ENCODE measurements around the gene VWA2.

VWA2 gene

DNA sequence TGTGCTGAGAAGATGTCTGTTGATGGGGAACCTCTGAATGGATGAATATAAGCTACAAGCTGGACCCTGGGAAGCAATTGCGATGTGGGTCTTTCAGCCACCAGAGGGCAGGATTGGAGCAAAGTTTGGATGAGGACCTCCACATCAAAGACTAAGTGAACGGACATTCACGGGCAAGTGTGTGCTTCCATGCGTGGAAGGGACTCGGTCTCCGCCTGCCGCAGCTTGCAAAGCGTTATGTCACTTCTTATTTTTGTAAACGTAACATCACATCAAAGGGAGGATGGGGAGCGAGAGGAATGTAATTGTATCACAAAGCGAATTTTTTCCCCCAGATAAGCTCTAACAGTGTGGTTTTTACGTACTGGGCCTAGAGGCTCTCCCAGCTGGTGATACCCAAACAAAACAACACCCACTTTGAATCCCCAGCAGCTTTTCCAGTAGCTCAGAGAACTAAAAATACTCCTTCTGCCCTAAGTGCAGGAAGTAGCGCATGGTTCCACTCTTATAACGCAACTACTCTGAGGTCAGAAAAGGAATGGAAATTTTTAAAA, 65.0 kb downstream of the VWA2 start:
- no peaks in the 10 kb centered on the region for H3K9me3 ChIP-seq (ENCODE audit: control insufficient read depth, low read length)
- peaks cover 9% of the 10 kb centered on the region for H3K4me1 ChIP-seq (ENCODE audit: control insufficient read depth, insufficient read depth, low read length)
- H3K36me3 ChIP-seq (ENCODE audit: control insufficient read depth, insufficient read depth, low read length), result no peaks in the 10 kb centered on the region
- H3K9ac ChIP-seq (ENCODE audit: low read length), result peak overlapping the region; percentile 45
- H3K27me3 ChIP-seq (ENCODE audit: control insufficient read depth, insufficient read depth, low read length), result no peaks in the 10 kb centered on the region
- peak overlapping the region; percentile 52 for H3K4me3 ChIP-seq (ENCODE audit: low read length)

DNA sequence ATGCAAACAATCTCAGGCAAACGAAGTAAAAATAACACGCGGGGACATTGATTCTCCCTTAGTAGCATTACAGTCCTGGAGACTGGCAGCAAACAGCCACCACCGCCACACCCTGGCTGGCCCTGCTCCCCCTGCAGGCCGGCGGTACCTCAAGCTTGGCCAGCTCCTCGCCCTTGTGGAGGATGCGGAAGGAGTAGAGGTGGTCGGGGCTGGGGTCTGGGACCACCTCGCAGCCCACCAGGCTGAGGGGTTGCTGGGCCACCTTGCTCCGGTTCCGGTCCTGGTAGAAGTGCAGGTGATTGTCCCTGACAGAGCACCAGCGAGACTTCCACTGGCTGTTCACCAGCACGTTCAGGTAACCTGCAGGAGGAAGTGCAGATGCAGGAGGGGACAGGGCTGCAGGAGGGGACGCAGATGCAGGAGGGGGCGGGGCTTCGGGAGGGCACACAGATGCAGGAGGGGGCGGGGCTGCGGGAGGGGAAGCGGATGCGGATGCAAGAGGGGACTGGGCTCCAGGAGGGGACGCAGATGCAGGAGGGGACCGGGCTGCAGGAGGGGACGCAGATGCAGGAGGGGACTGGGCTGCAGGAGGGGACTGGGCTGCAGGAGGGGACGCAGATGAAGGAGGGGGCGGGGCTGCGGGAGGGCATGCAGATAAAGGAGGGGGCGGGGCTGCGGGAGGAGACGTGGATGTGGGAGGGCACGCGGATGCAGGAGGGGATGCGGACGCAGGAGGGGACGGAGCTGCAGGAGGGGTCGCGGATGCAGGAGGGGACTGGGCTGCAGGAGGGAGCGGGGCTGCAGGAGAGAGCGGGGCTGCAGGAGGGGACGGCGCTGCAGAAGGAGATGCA, 65.7 kb downstream of the VWA2 start:
- H3K36me3 ChIP-seq (ENCODE audit: control insufficient read depth, insufficient read depth, low read length), result no peaks in the 10 kb centered on the region
- H3K4me3 ChIP-seq (ENCODE audit: low read length), result peak overlapping the region; percentile 52
- peak overlapping the region; percentile 45 for H3K9ac ChIP-seq (ENCODE audit: low read length)
- peaks cover 9% of the 10 kb centered on the region for H3K4me1 ChIP-seq (ENCODE audit: control insufficient read depth, insufficient read depth, low read length)
- H3K9me3 ChIP-seq (ENCODE audit: control insufficient read depth, low read length), result no peaks in the 10 kb centered on the region
- H3K27me3 ChIP-seq (ENCODE audit: control insufficient read depth, insufficient read depth, low read length), result no peaks in the 10 kb centered on the region

DNA sequence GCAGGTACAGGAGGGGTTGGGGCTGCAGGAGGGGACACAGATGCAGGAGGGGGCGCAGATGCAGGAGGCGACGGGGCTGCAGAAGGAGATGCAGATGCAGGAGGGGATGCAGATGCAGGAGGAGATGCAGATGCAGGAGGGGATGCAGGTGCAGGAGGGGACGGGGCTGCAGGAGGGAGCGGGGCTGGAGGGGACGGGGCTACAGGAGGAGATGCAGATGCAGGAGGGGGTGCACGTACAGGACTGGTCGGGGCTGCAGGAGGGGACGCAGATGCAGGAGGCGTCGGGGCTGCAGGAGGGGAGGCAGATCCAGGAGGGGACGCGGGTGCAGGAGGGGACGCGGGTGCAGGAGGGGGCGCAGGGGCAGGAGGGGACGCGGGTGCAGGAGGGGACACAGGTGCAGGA, 66.5 kb downstream of the VWA2 start:
- Histone ChIP-seq H3K9ac (ENCODE audit: low read length) (no peak overlapping the region), H3K9me3 (ENCODE audit: control insufficient read depth, low read length) (no peaks in the 10 kb centered on the region), H3K36me3 (ENCODE audit: control insufficient read depth, insufficient read depth, low read length) (no peaks in the 10 kb centered on the region), H3K4me3 (ENCODE audit: low read length) (no peak overlapping the region), H3K27me3 (ENCODE audit: control insufficient read depth, insufficient read depth, low read length) (no peaks in the 10 kb centered on the region), H3K4me1 (ENCODE audit: control insufficient read depth, insufficient read depth, low read length) (peaks cover 9% of the 10 kb centered on the region)

DNA sequence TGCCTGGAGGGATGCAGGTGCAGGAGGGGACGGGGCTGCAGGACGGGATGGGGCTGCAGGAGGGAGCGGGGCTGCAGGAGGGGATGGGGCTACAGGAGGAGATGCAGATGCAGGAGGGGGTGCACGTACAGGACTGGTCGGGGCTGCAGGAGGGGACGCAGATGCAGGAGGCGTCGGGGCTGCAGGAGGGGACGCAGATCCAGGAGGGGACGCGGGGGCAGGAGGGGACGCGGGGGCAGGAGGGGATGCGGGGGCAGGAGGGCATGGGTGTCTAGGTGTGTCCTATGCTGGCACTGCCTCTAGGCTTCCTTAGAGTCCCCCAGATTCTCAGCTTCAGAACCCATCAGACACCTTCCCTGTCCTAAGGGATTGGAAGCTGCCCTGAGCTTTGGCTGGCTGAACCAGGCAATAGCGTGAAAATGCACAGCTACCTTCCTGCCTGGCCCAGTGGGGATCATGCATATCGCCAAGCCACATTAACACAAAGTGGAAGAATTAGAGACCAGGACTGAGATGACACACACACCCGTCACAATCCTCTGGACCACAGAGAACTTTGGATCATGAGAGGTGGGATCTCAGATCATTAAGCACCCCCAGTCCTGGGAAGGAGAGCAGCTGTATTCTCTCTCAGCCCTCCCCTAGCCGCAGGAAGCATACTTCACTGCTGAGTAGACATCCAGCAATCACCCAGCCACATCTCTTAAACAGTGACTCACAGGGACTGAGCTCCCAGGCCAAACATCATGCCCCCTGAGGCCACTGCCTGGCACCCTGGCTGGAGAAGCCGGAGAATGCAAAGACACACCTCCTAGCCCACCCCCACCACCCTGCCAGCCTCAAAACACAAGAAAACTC, 67.3 kb downstream of the VWA2 start:
- no peaks in the 10 kb centered on the region for H3K27me3 ChIP-seq (ENCODE audit: control insufficient read depth, insufficient read depth, low read length)
- no peaks in the 10 kb centered on the region for H3K9me3 ChIP-seq (ENCODE audit: control insufficient read depth, low read length)
- H3K36me3 ChIP-seq (ENCODE audit: control insufficient read depth, insufficient read depth, low read length), result no peaks in the 10 kb centered on the region
- H3K4me1 ChIP-seq (ENCODE audit: control insufficient read depth, insufficient read depth, low read length), result peaks cover 9% of the 10 kb centered on the region
- H3K9ac ChIP-seq (ENCODE audit: low read length), result no peak overlapping the region
- H3K4me3 ChIP-seq (ENCODE audit: low read length), result no peak overlapping the region

DNA sequence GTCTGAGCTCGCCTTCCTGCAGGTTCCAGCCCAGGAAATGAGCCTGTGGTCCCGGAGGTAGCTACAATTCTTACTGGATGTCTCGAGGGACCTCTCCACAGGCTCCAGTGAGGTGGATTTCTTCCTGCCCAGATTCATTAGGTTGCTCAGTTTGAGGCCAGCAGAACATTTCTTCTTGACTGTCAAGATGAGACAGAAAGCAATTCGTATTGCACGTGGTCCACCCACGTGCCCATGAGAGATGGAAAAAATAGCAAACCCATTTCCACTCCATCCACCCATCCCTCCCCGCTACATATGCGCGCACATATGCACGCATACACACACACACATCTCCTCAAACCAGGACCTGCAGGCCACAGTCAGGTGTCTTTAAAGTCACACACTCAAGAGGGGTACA, 68.7 kb downstream of the VWA2 start:
- peaks cover 9% of the 10 kb centered on the region for H3K4me1 ChIP-seq (ENCODE audit: control insufficient read depth, insufficient read depth, low read length)
- no peaks in the 10 kb centered on the region for H3K27me3 ChIP-seq (ENCODE audit: control insufficient read depth, insufficient read depth, low read length)
- no peaks in the 10 kb centered on the region for H3K9me3 ChIP-seq (ENCODE audit: control insufficient read depth, low read length)
- H3K36me3 ChIP-seq (ENCODE audit: control insufficient read depth, insufficient read depth, low read length), result no peaks in the 10 kb centered on the region
- no peak overlapping the region for H3K9ac ChIP-seq (ENCODE audit: low read length)
- no peak overlapping the region for H3K4me3 ChIP-seq (ENCODE audit: low read length)

DNA sequence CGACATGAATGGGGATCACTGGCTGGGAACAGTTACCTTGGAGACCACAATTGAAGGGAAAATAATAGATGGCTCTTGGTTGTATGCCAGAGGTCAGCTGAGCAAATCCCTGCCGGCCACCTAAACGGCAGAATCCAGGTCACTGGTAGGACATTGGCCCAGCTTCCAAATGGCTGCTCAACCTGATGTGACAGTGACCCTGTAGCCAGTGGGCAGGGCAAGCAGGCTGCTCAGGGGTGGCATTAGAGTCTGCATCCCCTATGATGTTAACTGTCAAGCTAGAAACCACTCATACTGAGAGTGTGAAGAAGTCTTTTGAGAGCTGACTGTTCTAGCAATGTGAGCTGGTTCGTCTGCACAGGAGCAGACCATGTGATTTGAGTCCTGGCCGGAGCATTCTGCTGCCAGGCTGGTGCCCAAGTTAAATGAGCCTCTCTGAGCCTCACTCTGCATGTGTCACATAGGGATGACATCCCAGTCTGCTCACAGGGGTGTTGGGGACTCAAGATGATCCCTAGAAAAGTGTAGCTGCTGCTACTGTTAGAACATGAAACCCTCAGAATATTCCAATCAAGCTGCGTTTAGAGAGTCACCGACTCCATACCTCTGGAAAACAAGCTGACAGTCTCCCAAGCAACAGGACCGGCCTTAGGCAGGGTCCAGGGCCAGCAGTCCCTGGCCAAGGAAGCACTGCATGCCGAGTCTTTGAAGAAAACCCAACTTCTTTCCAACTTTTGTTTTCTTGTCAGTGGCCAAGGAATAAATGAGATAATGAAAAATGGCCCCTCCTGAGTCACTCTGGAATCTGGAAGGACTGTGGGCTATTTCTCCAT, 69.7 kb downstream of the VWA2 start:
- no peaks in the 10 kb centered on the region for H3K9me3 ChIP-seq (ENCODE audit: control insufficient read depth, low read length)
- H3K27me3 ChIP-seq (ENCODE audit: control insufficient read depth, insufficient read depth, low read length), result no peaks in the 10 kb centered on the region
- H3K4me3 ChIP-seq (ENCODE audit: low read length), result no peak overlapping the region
- H3K9ac ChIP-seq (ENCODE audit: low read length), result no peak overlapping the region
- no peaks in the 10 kb centered on the region for H3K36me3 ChIP-seq (ENCODE audit: control insufficient read depth, insufficient read depth, low read length)
- H3K4me1 ChIP-seq (ENCODE audit: control insufficient read depth, insufficient read depth, low read length), result peaks cover 9% of the 10 kb centered on the region

DNA sequence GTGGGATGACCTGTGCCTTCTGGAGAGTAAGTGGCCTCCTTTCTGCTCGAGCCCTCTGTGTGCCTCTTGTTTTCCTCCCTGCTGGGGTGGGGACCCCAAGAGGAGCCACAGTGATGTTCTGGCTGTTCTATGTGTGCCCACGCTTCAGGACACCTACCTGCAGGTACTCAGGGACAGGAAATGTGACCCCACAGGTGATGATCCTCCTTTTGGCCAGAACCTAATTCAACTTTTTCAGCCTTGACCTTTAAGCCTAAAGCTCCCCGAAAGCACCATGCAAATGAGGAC, 70.3 kb downstream of the VWA2 start:
- no peaks in the 10 kb centered on the region for H3K36me3 ChIP-seq (ENCODE audit: control insufficient read depth, insufficient read depth, low read length)
- H3K4me1 ChIP-seq (ENCODE audit: control insufficient read depth, insufficient read depth, low read length), result peaks cover 4% of the 10 kb centered on the region
- no peak overlapping the region for H3K9ac ChIP-seq (ENCODE audit: low read length)
- H3K9me3 ChIP-seq (ENCODE audit: control insufficient read depth, low read length), result no peaks in the 10 kb centered on the region
- H3K4me3 ChIP-seq (ENCODE audit: low read length), result no peak overlapping the region
- H3K27me3 ChIP-seq (ENCODE audit: control insufficient read depth, insufficient read depth, low read length), result no peaks in the 10 kb centered on the region

DNA sequence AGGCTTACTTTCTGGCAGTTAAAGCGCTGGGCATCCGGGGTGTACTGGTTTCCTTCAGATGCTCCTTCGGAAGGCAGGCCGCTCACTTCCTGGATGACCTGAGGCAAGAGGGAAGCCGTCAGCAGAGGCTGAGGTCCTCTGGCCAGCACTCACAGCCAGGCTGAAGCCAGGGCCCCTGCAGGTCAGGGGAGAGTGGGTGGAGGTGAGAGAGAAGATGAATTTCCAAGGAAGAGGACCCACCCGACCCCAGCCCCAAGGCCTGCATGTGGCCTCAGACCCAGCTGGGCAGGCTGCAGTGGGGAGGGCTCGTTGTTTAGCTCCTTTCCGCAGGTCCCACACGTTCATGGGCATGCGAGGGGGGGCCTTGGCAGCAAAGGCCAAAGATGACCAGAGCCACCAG, 71.3 kb downstream of the VWA2 start:
- Histone ChIP-seq H3K27me3 (ENCODE audit: control insufficient read depth, insufficient read depth, low read length) (no peaks in the 10 kb centered on the region), H3K4me1 (ENCODE audit: control insufficient read depth, insufficient read depth, low read length) (no peaks in the 10 kb centered on the region), H3K9ac (ENCODE audit: low read length) (no peak overlapping the region), H3K9me3 (ENCODE audit: control insufficient read depth, low read length) (no peaks in the 10 kb centered on the region), H3K4me3 (ENCODE audit: low read length) (no peak overlapping the region), H3K36me3 (ENCODE audit: control insufficient read depth, insufficient read depth, low read length) (no peaks in the 10 kb centered on the region)

DNA sequence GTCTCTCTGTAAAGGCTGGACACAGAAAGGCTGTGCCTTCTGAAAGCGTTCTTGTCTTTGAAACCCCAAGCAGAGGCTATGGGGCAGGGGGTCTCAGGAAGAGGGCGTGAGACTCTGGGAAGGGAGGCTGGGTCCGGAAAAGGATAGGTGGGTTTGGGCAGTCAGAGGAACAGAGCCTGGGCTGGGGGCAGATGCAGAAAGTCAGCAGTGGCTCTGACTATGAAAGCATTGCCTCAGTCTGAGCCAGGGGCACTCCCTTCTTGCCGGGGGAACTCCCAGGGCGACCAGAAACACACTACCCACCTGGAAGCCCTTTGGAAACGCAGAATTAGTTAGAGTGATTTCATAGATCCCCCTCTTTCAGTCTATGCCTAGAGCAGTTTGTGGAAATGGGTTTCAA, 72.0 kb downstream of the VWA2 start:
- H3K9me3 ChIP-seq (ENCODE audit: control insufficient read depth, low read length), result no peaks in the 10 kb centered on the region
- H3K36me3 ChIP-seq (ENCODE audit: control insufficient read depth, insufficient read depth, low read length), result no peaks in the 10 kb centered on the region
- H3K4me3 ChIP-seq (ENCODE audit: low read length), result no peak overlapping the region
- H3K9ac ChIP-seq (ENCODE audit: low read length), result no peak overlapping the region
- no peaks in the 10 kb centered on the region for H3K4me1 ChIP-seq (ENCODE audit: control insufficient read depth, insufficient read depth, low read length)
- H3K27me3 ChIP-seq (ENCODE audit: control insufficient read depth, insufficient read depth, low read length), result no peaks in the 10 kb centered on the region

DNA sequence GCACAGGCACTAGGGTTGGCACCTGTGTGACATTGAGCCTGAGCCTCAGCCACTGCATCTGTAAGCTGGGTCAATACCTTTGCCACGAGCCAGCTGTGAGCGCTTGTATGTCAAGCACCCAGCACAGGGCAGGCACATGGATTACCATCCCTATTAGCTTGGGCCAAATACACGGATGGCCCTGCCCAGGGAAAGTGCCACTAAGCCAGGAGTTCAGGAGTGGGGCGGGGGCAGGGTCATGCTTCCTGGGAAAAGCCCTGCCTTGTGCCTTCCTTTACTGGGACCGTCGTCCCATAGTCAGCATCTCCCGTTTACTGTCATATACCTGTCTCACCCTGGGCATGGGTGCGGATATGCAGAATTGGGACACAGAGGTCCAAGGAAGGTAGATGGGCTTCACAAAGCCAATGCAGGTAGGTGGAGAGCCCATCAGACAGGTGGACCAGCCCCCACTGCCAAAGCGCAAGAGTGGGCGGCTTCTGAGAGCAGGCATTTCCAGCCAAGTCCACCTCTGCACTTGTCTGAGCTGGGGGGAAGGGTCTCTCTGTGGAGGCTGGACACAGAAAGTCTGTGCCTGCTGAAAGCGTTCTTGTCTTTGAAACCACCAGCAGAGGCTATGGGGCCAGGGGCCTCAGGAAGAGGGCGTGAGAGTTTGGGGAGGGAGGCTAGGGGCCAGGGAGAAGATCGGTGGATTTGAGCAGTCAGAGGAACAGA, 72.6 kb downstream of the VWA2 start:
- Histone ChIP-seq H3K4me3 (ENCODE audit: low read length) (no peak overlapping the region), H3K9me3 (ENCODE audit: control insufficient read depth, low read length) (no peaks in the 10 kb centered on the region), H3K9ac (ENCODE audit: low read length) (no peak overlapping the region), H3K4me1 (ENCODE audit: control insufficient read depth, insufficient read depth, low read length) (no peaks in the 10 kb centered on the region), H3K27me3 (ENCODE audit: control insufficient read depth, insufficient read depth, low read length) (no peaks in the 10 kb centered on the region), H3K36me3 (ENCODE audit: control insufficient read depth, insufficient read depth, low read length) (no peaks in the 10 kb centered on the region)

DNA sequence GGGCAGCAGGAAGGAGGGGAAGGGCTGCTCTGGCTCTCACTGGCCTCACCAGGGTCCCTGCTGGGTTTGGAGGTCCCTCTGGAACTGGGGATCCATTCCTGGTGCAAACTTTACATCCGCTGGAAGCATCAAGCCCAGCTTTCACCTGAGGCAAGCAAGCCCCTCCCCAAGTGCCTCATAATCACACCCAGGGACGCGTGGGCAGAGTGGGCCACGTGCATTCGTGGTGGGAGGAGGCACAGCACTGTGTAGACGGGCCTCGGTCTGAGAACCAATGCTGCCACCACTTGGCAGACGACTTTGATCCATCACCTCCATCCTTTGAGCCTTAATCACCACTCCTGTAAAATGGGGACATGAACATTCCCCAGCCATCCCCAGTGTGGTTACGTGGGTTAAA, 74.1 kb downstream of the VWA2 start:
- H3K9ac ChIP-seq (ENCODE audit: low read length), result no peak overlapping the region
- no peaks in the 10 kb centered on the region for H3K27me3 ChIP-seq (ENCODE audit: control insufficient read depth, insufficient read depth, low read length)
- no peaks in the 10 kb centered on the region for H3K4me1 ChIP-seq (ENCODE audit: control insufficient read depth, insufficient read depth, low read length)
- H3K4me3 ChIP-seq (ENCODE audit: low read length), result no peak overlapping the region
- no peaks in the 10 kb centered on the region for H3K9me3 ChIP-seq (ENCODE audit: control insufficient read depth, low read length)
- H3K36me3 ChIP-seq (ENCODE audit: control insufficient read depth, insufficient read depth, low read length), result no peaks in the 10 kb centered on the region
